Smooth muscle cell (in vitro differentiated cells): ENCODE results near the gene SLC37A1. TPM values are rescaled to one million over a fixed set of nuclear protein-coding genes. Genes with fewer than 3 reads are reported as not detected.
A peak's percentile ranks its signal among the peaks of the same experiment; 100 is the strongest.

Experiments
- DNase-seq: peaks from one replicate; lab custom pipeline; 2025; ENCODE audit not compliant: unreplicated experiment; lab: John Stamatoyannopoulos, UW
- H2AFZ ChIP-seq: fragments of 200-600 bp; sonication (generic); 2 replicates; pipeline ENCODE4 v1.6.0; 2016; ENCODE audit warnings: antibody characterized with exemption, low read depth, mild to moderate bottlenecking
- H3F3A ChIP-seq: fragments of 200-600 bp; sonication (generic); 2 replicates; pipeline ENCODE4 v1.6.0; 2017; ENCODE audit warnings: antibody characterized with exemption, low read depth
- H3K27ac ChIP-seq: fragments of 200-600 bp; sonication (generic); 2 replicates; pipeline ENCODE4 v1.5.1; 2016; ENCODE audit warnings: low read depth, mild to moderate bottlenecking
- H3K27me3 ChIP-seq: fragments of 200-600 bp; sonication (generic); 2 replicates; pipeline ENCODE4 v1.6.1; 2016; ENCODE audit warnings: low read depth, mild to moderate bottlenecking
- H3K36me3 ChIP-seq: fragments of 200-600 bp; sonication (generic); 2 replicates; pipeline ENCODE4 v1.5.1; 2016; ENCODE audit warnings: low read depth
- H3K4me1 ChIP-seq: fragments of 200-600 bp; sonication (generic); 2 replicates; pipeline ENCODE4 v1.5.1; 2016; ENCODE audit warnings: low read depth
- H3K4me2 ChIP-seq: fragments of 200-600 bp; sonication (generic); 2 replicates; pipeline ENCODE4 v1.6.0; 2016; ENCODE audit warnings: mild to moderate bottlenecking
- H3K4me3 ChIP-seq: fragments of 200-600 bp; sonication (generic); 2 replicates; pipeline ENCODE4 v1.5.1; 2016; ENCODE audit warnings: mild to moderate bottlenecking
- H3K79me2 ChIP-seq: fragments of 200-600 bp; sonication (generic); 2 replicates; pipeline ENCODE4 v1.6.0; 2016; ENCODE audit warnings: low read depth, mild to moderate bottlenecking
- H3K9ac ChIP-seq: fragments of 200-600 bp; sonication (generic); 2 replicates; pipeline ENCODE4 v1.6.0; 2016; ENCODE audit warnings: low read depth
- H3K9me3 ChIP-seq: fragments of 200-600 bp; sonication (generic); replicated peaks from 2 replicates; pipeline ENCODE4 v1.5.1; 2016; ENCODE audit warnings: low read depth
- H4K20me1 ChIP-seq: fragments of 200-600 bp; sonication (generic); 2 replicates; pipeline ENCODE4 v1.6.0; 2016; ENCODE audit warnings: low read depth
- WGBS: methylation state at CpG from one replicate; pipeline ENCODE4 v1.1.7; 2016; ENCODE audit warnings: low lambda C conversion rate; 5-methylcytosine and 5-hydroxymethylcytosine counted together
- polyA plus RNA-seq: library from polyadenylated mRNA; unstranded; fragments of >200 nt; fragmentation: Nextera tagmentation; extraction: Ambion mirVana; gene quantifications from 2 replicates; pipeline ENCODE4 v1.2.1, GENCODE V29; 2016
- total RNA-seq: library from RNA; depleted of rRNA; stranded (reverse); fragments of >200 nt; gene quantifications from 2 replicates; pipeline ENCODE4 v1.2.3, GENCODE V29; 2014
- TF ChIP-seq, protein P1 (sequence below): fragments of 200-600 bp; sonication (generic); IDR thresholded peaks from 2 replicates; pipeline ENCODE4 v1.5.1; 2017; ENCODE audit warnings: borderline replicate concordance, mild to moderate bottlenecking, antibody characterized with exemption; ENCODE audit not compliant: insufficient read depth, poor library complexity, severe bottlenecking

The SLC37A1 gene
- total and polyA plus RNA-seq, 2 experiments from 2014 or later, result 15.0 to 18.0 TPM

- H3K79me2 ChIP-seq, result no peaks in the 10 kb centered on the region
- no peaks in the 10 kb centered on the region for H4K20me1 ChIP-seq
- TF ChIP-seq, protein P1, sequence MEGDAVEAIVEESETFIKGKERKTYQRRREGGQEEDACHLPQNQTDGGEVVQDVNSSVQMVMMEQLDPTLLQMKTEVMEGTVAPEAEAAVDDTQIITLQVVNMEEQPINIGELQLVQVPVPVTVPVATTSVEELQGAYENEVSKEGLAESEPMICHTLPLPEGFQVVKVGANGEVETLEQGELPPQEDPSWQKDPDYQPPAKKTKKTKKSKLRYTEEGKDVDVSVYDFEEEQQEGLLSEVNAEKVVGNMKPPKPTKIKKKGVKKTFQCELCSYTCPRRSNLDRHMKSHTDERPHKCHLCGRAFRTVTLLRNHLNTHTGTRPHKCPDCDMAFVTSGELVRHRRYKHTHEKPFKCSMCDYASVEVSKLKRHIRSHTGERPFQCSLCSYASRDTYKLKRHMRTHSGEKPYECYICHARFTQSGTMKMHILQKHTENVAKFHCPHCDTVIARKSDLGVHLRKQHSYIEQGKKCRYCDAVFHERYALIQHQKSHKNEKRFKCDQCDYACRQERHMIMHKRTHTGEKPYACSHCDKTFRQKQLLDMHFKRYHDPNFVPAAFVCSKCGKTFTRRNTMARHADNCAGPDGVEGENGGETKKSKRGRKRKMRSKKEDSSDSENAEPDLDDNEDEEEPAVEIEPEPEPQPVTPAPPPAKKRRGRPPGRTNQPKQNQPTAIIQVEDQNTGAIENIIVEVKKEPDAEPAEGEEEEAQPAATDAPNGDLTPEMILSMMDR, result no peak
- DNase-seq, result no peak
- H3F3A ChIP-seq, result no peaks in the 10 kb centered on the region
- no peak overlapping the region for H3K4me2 ChIP-seq
- H2AFZ ChIP-seq, result no peak overlapping the region
- no peak overlapping the region for H3K4me3 ChIP-seq
- no peaks in the 10 kb centered on the region for H3K27me3 ChIP-seq
- H3K27ac ChIP-seq, result no peak overlapping the region
- H3K4me1 ChIP-seq, result no peaks in the 10 kb centered on the region
- H3K9me3 ChIP-seq, result no peaks in the 10 kb centered on the region
- 94% methylated on average over 18 of the region's 18 CpGs for WGBS
- H3K36me3 ChIP-seq, result no peaks in the 10 kb centered on the region
- no peak overlapping the region for H3K9ac ChIP-seq
These were observed 77.7 kb downstream of the SLC37A1 start for GRCh38 chr21:42591170-42591869.

- Histone ChIP-seq H3K27ac (no peak overlapping the region), H3F3A (no peaks in the 10 kb centered on the region), H3K27me3 (no peaks in the 10 kb centered on the region), H3K79me2 (no peaks in the 10 kb centered on the region), H3K9me3 (no peaks in the 10 kb centered on the region), H3K4me3 (no peak overlapping the region), H3K4me2 (no peak overlapping the region), H3K9ac (no peak overlapping the region), H4K20me1 (no peaks in the 10 kb centered on the region), H3K36me3 (no peaks in the 10 kb centered on the region), H3K4me1 (no peaks in the 10 kb centered on the region), H2AFZ (no peak overlapping the region)
- 93% methylated on average over 19 of the region's 19 CpGs for WGBS
- TF ChIP-seq, protein P1, result no peak
- DNase-seq, result no peak
These were observed 78.6 kb downstream of the SLC37A1 start for GRCh38 chr21:42592156-42592820.

DNA sequence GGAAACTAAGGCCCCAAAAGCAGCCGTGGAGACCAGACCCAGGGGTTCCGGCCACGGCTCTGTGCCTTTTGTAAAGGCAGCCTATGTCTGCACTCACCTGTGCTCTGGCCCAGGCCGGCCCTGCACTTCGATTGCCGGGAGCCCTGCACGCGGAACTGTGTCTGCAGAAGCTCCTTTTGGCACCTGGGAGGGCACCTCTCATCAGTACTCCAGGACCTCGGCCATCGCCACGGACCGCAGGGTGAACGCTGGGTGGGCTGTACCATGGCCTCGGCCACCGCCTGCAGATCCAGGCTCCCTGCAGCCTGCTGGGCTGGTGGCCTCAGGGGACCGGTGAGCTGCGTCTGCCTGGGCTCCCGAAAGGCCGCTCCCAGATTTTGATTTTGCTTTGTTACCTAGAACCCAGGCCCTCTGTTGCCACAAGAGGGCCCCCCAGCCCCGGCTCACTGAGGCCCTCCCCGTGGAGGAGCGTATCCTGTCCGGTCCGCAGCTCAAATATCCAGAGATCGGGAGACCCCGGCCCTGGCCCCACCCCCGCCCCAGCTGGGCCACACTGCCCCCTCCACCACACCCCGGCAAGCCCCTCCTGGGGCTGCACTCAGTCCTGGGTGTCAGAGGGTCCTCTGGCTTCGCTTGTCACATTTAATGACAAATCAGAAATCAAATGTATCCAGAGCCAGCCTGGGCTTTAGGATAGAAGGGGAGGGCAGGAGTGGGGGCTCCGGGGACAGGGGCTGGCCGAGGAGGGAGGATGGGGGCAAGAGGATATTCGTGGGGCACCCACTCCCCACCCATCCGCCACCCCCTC, 79.6 kb downstream of the SLC37A1 start:
- Histone ChIP-seq H3K27ac (no peak overlapping the region), H3K4me3 (peak overlapping the region; percentile 27), H3K4me1 (no peaks in the 10 kb centered on the region), H3K27me3 (no peaks in the 10 kb centered on the region), H3K79me2 (no peaks in the 10 kb centered on the region), H4K20me1 (no peaks in the 10 kb centered on the region), H3K9ac (no peak overlapping the region), H3K4me2 (peak overlapping the region; percentile 80), H3K36me3 (no peaks in the 10 kb centered on the region), H3F3A (no peaks in the 10 kb centered on the region), H2AFZ (peak overlapping the region; percentile 75), H3K9me3 (no peaks in the 10 kb centered on the region)
- 34% methylated on average over 28 of the region's 33 CpGs for WGBS
- DNase-seq, result peak; percentile 31
- TF ChIP-seq, protein P1, result peak; percentile 81
